Colonic mucosa (tissue), 4 donors: ENCODE data around the gene ANKZF1. TPM values are rescaled to one million over a fixed set of nuclear protein-coding genes. Genes with fewer than 3 reads are reported as not detected.

Experiments used
- DNase-seq: peaks from one replicate; pipeline ENCODE4 v3.0.0-alpha.2; 2020
- H3K27ac ChIP-seq: fragments of 200-600 bp; one replicate; pipeline ENCODE4 v1.8.0; 2021
- H3K27me3 ChIP-seq: fragments of 200-600 bp; one replicate; pipeline ENCODE4 v1.8.0; 2021
- H3K36me3 ChIP-seq: fragments of 200-600 bp; one replicate; pipeline ENCODE4 v1.8.0; 2021
- H3K4me1 ChIP-seq: fragments of 200-600 bp; one replicate; pipeline ENCODE4 v1.8.0; 2021; ENCODE audit warnings: mild to moderate bottlenecking
- H3K4me3 ChIP-seq: fragments of 200-600 bp; one replicate; pipeline ENCODE4 v1.8.0; 2021
- H3K9ac ChIP-seq, 2 donors: one replicate each; pipeline ENCODE4 v1.7.0; 2013; ENCODE audit warnings: control low read depth in 2 of 2, low read depth in 2 of 2, low read length in 2 of 2
- H3K9me3 ChIP-seq: fragments of 200-600 bp; one replicate; pipeline ENCODE4 v1.8.0; 2021
- intact Hi-C: fragments of 100-400 bp; cut with DNase I; formaldehyde crosslinking; loops from one replicate; pipeline ENCODE4 v1.14.1; 2022
- total RNA-seq, 2 donors: library from RNA; stranded (reverse); fragmentation: NEBNext Ultra II Directional in 1 of 2; extraction: Animal tissue kit (Norgen Biotek cat#: 25700) in 1 of 2; gene quantifications; one replicate each; pipeline ENCODE4 v1.2.1, GENCODE V29; 2021
- TF ChIP-seq, protein P1 (sequence below): fragments of 200-600 bp; IDR thresholded peaks from one replicate; pipeline ENCODE4 v1.8.0; 2022; ENCODE audit warnings: antibody characterized with exemption, mild to moderate bottlenecking
- donor health status: healthy.
- donor health status: DM: no; HTN: no; CAD: no.
- donor health status: DM: no; HTN: no; CAD: no.

Gene ANKZF1
- total RNA-seq, 2 donors from 2014 or later: 56.7 to 67.1 TPM

DNA sequence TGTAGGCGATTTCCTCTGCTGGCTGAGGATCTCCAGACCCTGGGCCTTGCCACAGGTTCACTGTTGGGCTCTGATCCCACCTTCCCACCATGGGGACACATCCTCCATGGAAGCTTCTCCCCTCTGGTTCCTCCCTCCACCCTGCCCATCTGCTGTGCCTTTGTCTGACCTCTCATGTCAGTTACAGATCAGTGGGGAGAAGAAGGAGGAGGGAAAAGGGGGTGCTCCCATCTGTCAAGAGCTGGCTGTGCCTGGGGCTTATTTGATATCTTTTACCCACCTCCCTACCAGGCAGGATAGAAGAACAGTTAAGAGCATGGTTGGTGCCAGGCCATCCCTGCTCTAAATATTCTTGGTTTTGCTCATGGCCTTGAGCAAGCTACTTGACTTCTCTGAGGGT, 37.3 kb downstream of the ANKZF1 start:
- intact Hi-C loops: no loop called here
- no peaks in the 10 kb centered on the region for H3K27me3 ChIP-seq
- no peak overlapping the region for H3K27ac ChIP-seq
- no peak overlapping the region for H3K4me3 ChIP-seq
- H3K36me3 ChIP-seq: no peaks in the 10 kb centered on the region
- H3K9ac ChIP-seq: no peak overlapping the region
- no peaks in the 10 kb centered on the region for H3K4me1 ChIP-seq
- H3K9me3 ChIP-seq: no peaks in the 10 kb centered on the region
- TF ChIP-seq, protein P1, sequence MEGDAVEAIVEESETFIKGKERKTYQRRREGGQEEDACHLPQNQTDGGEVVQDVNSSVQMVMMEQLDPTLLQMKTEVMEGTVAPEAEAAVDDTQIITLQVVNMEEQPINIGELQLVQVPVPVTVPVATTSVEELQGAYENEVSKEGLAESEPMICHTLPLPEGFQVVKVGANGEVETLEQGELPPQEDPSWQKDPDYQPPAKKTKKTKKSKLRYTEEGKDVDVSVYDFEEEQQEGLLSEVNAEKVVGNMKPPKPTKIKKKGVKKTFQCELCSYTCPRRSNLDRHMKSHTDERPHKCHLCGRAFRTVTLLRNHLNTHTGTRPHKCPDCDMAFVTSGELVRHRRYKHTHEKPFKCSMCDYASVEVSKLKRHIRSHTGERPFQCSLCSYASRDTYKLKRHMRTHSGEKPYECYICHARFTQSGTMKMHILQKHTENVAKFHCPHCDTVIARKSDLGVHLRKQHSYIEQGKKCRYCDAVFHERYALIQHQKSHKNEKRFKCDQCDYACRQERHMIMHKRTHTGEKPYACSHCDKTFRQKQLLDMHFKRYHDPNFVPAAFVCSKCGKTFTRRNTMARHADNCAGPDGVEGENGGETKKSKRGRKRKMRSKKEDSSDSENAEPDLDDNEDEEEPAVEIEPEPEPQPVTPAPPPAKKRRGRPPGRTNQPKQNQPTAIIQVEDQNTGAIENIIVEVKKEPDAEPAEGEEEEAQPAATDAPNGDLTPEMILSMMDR: no peak
- no peak for DNase-seq

DNA sequence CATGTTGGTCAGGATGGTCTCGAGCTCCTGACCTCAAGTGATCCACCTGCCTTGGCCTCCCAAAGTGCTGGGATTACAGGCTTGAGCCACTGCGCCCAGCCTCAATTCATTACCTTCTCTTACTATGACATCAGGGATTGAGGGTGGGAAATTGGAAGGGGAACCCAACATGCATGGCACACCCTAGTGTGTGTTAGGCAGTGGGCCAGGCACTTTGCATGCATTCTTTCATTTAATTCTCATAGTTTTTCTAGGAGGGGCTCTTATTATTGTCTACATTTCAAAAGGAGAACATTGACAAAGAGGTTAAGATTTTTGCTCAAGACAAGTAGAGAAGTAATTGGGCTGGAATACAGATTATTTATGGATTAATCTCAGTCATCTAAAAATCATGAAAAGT, 38.7 kb downstream of the ANKZF1 start:
- Histone ChIP-seq H3K4me1 (no peaks in the 10 kb centered on the region), H3K27me3 (no peaks in the 10 kb centered on the region), H3K9ac (no peak overlapping the region), H3K9me3 (no peaks in the 10 kb centered on the region), H3K4me3 (no peak overlapping the region), H3K27ac (no peak overlapping the region), H3K36me3 (no peaks in the 10 kb centered on the region)
- intact Hi-C loops: no loop called here
- TF ChIP-seq, protein P1: no peak
- no peak for DNase-seq

DNA sequence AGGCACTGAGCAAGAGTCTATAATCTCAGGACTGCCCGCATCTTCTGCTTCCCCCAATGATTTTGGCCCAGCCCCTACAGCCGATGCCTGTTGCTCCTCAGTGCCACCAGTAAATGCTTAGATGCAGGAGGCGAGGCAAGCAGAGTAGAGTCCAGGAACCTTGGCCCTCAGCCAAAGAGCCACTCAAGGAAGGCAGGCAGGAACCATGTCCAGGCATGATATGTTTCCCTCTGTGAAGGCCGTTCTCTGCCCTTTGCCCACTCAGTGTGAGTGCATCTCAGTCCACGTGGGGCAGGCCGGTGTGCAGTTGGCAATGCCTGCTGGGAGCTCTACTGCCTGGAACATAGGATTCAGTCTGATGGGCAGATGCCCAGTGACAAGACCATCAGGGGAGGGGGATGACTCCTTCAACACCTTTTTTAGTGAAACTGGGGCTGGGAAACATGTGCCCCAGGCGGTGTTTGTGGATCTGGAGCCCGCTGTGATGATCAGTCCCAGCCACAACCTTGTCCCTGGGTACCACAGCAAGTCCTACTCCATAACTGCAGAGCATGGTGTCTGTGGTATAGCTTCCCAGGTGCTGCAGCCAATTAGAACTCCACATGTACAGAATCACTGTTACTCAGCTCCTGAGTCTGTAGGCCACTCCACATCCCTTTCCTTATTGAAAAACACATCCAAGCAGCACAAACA, 39.9 kb downstream of the ANKZF1 start:
- DNase-seq: peak; percentile 73
- TF ChIP-seq, protein P1: no peak
- H3K9ac ChIP-seq: peak overlapping the region in 1 of 2 donors; percentile 12
- no peaks in the 10 kb centered on the region for H3K9me3 ChIP-seq
- no peak overlapping the region for H3K27ac ChIP-seq
- intact Hi-C loops: no loop called here
- H3K4me1 ChIP-seq: no peaks in the 10 kb centered on the region
- H3K36me3 ChIP-seq: no peaks in the 10 kb centered on the region
- H3K4me3 ChIP-seq: no peak overlapping the region
- H3K27me3 ChIP-seq: no peaks in the 10 kb centered on the region

DNA sequence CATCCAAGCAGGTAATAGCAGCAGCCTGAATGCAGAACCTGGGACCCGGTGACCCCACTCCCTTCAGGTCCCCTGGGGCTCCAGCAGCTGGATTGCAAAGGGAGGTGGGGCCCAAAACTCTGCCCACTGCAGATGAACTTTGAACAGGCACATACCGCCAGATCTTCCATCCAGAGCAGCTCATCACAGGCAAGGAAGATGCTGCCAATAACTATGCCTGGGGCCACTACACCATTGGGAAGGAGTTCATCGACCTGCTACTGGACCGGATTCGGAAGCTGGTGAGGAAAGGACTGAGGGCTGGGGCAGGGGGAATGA, 40.4 kb downstream of the ANKZF1 start:
- intact Hi-C loops: no loop called here
- H3K27ac ChIP-seq: no peak overlapping the region
- H3K27me3 ChIP-seq: no peaks in the 10 kb centered on the region
- H3K9ac ChIP-seq: no peak overlapping the region
- DNase-seq: no peak
- H3K4me1 ChIP-seq: no peaks in the 10 kb centered on the region
- H3K9me3 ChIP-seq: no peaks in the 10 kb centered on the region
- no peak overlapping the region for H3K4me3 ChIP-seq
- no peaks in the 10 kb centered on the region for H3K36me3 ChIP-seq
- TF ChIP-seq, protein P1: no peak

DNA sequence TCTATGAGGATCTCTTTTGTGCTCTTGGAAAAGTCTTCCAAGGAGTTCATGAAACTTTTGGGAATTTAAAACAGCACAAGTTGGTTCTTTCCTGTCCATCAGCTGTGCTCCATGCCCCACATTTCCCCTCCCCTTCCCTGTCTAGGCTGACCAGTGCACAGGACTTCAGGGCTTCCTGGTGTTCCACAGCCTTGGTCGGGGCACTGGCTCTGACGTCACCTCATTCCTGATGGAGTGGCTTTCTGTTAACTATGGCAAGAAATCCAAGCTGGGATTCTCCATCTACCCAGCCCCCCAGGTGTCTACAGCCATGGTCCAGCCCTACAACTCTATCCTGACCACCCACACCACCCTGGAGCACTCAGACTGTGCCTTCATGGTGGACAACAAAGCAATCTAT, 41.4 kb downstream of the ANKZF1 start:
- no peaks in the 10 kb centered on the region for H3K9me3 ChIP-seq
- TF ChIP-seq, protein P1: no peak
- H3K36me3 ChIP-seq: no peaks in the 10 kb centered on the region
- H3K27me3 ChIP-seq: no peaks in the 10 kb centered on the region
- H3K27ac ChIP-seq: no peak overlapping the region
- DNase-seq: no peak
- intact Hi-C loops: no loop called here
- H3K9ac ChIP-seq: no peak overlapping the region
- no peaks in the 10 kb centered on the region for H3K4me1 ChIP-seq
- H3K4me3 ChIP-seq: no peak overlapping the region
